ENCODE measurements around the gene ETFBKMT.

ETFBKMT gene, protein sequence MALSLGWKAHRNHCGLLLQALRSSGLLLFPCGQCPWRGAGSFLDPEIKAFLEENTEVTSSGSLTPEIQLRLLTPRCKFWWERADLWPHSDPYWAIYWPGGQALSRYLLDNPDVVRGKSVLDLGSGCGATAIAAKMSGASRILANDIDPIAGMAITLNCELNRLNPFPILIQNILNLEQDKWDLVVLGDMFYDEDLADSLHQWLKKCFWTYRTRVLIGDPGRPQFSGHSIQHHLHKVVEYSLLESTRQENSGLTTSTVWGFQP

GRCh38 chr12:31659087-31659942, at the start of gene ETFBKMT:
Gene ETFBKMT (plus strand): TSS chr12:31659688. CDS start chr12:31661954, 2,266 bp downstream.
- peak; percentile 85 for DNase-seq

GRCh38 chr12:31612819-31613218, 46.7 kb upstream of the ETFBKMT start:
- no peak for DNase-seq

GRCh38 chr12:31618228-31619025, 41.1 kb upstream of the ETFBKMT start:
- no peak for DNase-seq

- DNase-seq: no peak
Measured at GRCh38 chr12:31620311-31620710, 39.2 kb upstream of the ETFBKMT start.

GRCh38 chr12:31622038-31622437, 37.5 kb upstream of the ETFBKMT start:
- no peak for DNase-seq

- no peak for DNase-seq
Measured at GRCh38 chr12:31626270-31626995, 33.1 kb upstream of the ETFBKMT start.

GRCh38 chr12:31627456-31628054, 31.9 kb upstream of the ETFBKMT start:
- no peak for DNase-seq

DNA sequence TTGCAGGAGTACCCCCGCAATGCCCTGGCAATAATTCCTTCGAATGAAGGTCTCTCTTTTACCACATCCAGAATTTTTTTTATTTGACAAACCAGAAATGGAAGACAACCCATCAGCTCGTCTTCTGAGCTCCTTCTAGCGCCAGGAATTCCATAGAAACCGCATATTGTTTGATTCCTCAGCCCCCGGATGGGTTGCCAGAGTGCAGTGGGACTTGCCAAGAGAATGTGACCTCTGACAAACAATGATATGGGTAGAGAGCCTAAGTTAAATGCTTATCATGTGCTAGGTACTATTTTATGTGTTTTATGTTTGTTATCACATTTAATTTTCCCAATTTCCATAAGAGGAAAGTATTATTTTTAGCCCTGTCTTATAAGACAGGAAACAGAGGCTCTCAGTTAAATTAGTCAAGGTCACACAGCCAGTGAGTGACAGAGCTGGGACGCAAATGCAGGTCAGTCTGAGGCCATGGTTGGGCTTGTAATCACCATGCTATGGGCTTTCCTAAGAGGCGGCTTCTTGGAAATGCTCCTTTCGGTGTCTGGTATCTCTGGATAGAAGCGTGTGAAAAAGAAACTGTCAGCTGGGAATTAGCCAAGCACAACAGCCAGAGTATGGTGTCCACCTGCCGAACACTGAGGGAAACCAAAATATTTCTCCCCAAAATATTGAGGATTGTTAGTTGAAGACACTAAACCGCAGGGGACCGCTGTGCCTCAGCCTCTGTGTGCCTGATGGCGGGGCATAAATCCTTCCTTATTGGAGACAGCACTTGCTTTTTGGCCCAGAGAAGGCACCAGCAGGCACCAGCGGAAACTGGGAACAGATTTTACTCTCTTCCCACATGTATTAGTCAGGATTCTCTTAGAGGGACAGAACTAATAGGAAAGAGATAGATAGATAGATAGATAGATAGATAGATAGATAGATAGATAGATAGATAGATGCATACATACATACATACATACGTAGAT, 29.4 kb upstream of the ETFBKMT start:
- no peak for DNase-seq

GRCh38 chr12:31631023-31631724, 28.3 kb upstream of the ETFBKMT start:
- DNase-seq: no peak

GRCh38 chr12:31631809-31632208, 27.7 kb upstream of the ETFBKMT start:
- DNase-seq: no peak

- DNase-seq: no peak
Measured at GRCh38 chr12:31633464-31633863, 26.0 kb upstream of the ETFBKMT start.

- no peak for DNase-seq
Measured at GRCh38 chr12:31634620-31635019, 24.9 kb upstream of the ETFBKMT start.

DNA sequence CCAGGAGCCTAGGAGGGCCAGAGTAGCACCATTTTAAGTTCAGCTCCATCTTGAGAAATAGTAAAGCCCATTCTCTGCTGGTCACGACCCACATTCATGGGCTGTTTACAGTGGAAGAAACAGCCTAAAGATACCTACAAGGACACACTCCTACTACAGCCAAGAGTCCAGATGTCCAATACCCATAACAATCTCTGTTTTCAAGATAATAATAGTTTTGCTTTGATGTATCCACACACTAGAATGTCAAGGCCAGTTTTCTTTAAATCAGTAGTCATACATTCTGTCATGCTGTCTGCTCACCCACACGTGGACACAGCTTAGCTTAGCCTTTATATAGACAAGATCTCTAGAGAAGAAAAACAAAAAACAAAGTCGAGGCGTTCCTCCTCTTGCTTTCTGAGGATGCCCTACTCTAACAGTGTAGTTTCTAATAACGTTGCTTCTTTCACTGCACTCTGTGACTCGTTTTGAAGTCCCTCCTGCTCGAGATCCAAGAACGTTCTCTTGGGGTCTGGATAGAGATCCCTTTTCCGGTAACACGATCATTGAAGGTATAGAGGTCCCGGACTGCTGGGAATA, 17.9 kb upstream of the ETFBKMT start:
- DNase-seq: no peak

DNA sequence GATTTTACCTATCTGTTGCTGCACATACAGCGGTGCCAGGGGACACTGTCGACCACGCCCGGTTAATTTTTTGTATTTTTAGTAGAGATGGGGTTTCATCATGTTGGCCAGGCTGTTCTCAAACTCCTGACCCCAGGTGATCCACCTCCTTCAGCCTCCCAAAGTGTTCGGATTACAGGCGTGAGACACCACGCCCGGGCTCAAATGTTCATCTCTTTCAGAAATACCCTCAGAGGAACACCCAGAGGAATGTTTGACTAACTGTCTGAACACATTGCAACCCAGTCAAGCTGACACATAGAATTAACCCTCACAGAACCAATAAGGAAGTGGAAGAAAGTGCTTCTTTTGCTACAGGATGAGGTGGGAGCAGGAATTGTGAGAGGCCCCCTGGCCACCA, 15.0 kb upstream of the ETFBKMT start:
- DNase-seq: no peak

DNA sequence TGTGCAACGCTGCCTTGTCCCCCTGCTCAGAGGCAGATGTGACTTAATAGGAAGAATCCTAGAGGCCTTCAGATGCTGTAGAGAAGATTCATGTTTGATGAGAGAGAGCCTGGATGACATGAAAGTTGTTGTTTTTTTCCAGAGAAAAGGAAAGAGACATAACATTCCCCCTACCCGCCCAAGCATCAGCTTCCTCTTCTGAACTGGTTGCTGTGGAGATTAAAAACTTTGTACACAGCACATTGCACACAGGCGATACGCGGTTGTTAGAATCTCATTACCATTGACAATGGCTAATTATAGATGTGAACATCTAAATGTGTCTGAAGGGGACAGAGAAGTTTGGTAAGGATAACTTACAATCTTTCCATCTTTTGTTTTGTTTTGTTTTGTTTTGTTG, 13.6 kb upstream of the ETFBKMT start:
- no peak for DNase-seq

- DNase-seq: no peak
Measured at GRCh38 chr12:31647086-31647491, 12.4 kb upstream of the ETFBKMT start.

GRCh38 chr12:31650918-31651317, 8.6 kb upstream of the ETFBKMT start:
- DNase-seq: no peak

- DNase-seq: no peak
Measured at GRCh38 chr12:31651893-31652521, 7.5 kb upstream of the ETFBKMT start.

GRCh38 chr12:31655208-31655607, 4.3 kb upstream of the ETFBKMT start:
- no peak for DNase-seq

DNA sequence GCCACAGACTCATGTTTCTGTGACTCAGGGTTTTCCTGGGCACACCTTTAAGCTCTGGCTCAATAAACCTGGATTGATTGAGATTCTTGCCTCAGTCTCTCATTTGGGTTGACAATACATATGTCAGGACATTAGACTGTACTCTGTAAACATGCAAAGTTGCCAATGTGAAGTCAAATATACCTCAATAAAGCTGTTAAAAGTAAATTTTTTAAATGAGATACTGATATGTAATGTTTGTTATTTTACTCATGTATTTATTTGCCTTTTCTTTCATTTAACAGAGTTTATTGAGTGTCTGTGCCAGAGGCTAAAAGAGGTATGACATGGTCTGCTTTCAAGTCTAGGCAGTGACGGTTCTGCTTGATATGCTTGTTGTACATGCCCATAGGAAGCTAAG, 3.7 kb upstream of the ETFBKMT start:
- DNase-seq: no peak
